Head of caudate nucleus (tissue), 42 donors: Measurements from ENCODE around the gene FAM171A1.
"Not testable (repeated sequence)": the region's sequence is repeated elsewhere in the genome, so short reads cannot be mapped to it uniquely, and the experiment has no call there.

Experiments used
- DNase-seq, 42 donors: peaks; one replicate each; pipeline versions ENCODE4 v3.0.0 to v3.0.0-alpha.2; 2020 to 2021; ENCODE audit warnings: mixed read lengths in 7 of 42
- intact Hi-C: fragments of 100-400 bp; cut with DNase I; formaldehyde crosslinking; loops from one replicate; pipeline ENCODE4 v1.15.0; 2022

Gene FAM171A1

GRCh38 chr10:15351099-15351820 lies 19.8 kb downstream of the FAM171A1 start:
- peak in 30 of 42 donors; percentile 36 to 85 (median 56) for DNase-seq
- intact Hi-C loops: no loop called here

- peak in 1 of 42 donors; percentile 21 for DNase-seq
- intact Hi-C loops: no loop called here
Measured at GRCh38 chr10:15349112-15349511, 22.0 kb downstream of the FAM171A1 start.

- DNase-seq: peak in 9 of 42 donors; percentile 24 to 56 (median 35)
- intact Hi-C loops: no loop called here
Measured at GRCh38 chr10:15348579-15348978, 22.5 kb downstream of the FAM171A1 start.

- intact Hi-C loops: no loop called here
- peak in 1 of 42 donors; percentile 25 for DNase-seq
Measured at GRCh38 chr10:15347150-15347549, 23.9 kb downstream of the FAM171A1 start.

- intact Hi-C loops: no loop called here
- peak in 20 of 42 donors; percentile 29 to 73 (median 44) for DNase-seq
Measured at GRCh38 chr10:15346440-15347141, 24.5 kb downstream of the FAM171A1 start.

- DNase-seq: no peak
- intact Hi-C loops: no loop called here
Measured at GRCh38 chr10:15345450-15345849, 25.6 kb downstream of the FAM171A1 start.

GRCh38 chr10:15344876-15345285 lies 26.2 kb downstream of the FAM171A1 start:
- intact Hi-C loops: no loop called here
- DNase-seq: peak in 25 of 42 donors; percentile 24 to 78 (median 53)

- peak in 1 of 42 donors; percentile 17 for DNase-seq
- intact Hi-C loops: no loop called here
Measured at GRCh38 chr10:15344256-15344875, 26.7 kb downstream of the FAM171A1 start.

- DNase-seq: peak in 1 of 42 donors; percentile 19
- intact Hi-C loops: no loop called here
Measured at GRCh38 chr10:15342970-15343369, 28.1 kb downstream of the FAM171A1 start.

- intact Hi-C loops: no loop called here
- DNase-seq: peak in 1 of 42 donors; percentile 22
Measured at GRCh38 chr10:15341502-15342128, 29.5 kb downstream of the FAM171A1 start.

- intact Hi-C loops: no loop called here
- no peak for DNase-seq
Measured at GRCh38 chr10:15339892-15340291, 31.2 kb downstream of the FAM171A1 start.

GRCh38 chr10:15337441-15337923 lies 33.6 kb downstream of the FAM171A1 start:
- DNase-seq: peak in 1 of 42 donors; percentile 19
- intact Hi-C loops: not testable (repeated sequence)

GRCh38 chr10:15336211-15336610 lies 34.9 kb downstream of the FAM171A1 start:
- no peak for DNase-seq
- intact Hi-C loops: no loop called here

GRCh38 chr10:15335508-15335907 lies 35.6 kb downstream of the FAM171A1 start:
- DNase-seq: no peak
- intact Hi-C loops: no loop called here

GRCh38 chr10:15334650-15335323 lies 36.3 kb downstream of the FAM171A1 start:
- intact Hi-C loops: no loop called here
- DNase-seq: peak in 1 of 42 donors; percentile 13

- intact Hi-C loops: no loop called here
- no peak for DNase-seq
Measured at GRCh38 chr10:15333909-15334649, 37.0 kb downstream of the FAM171A1 start.

- intact Hi-C loops: not testable (repeated sequence)
- peak in 2 of 42 donors; percentile 7 for DNase-seq
Measured at GRCh38 chr10:15333181-15333580, 37.9 kb downstream of the FAM171A1 start.

- DNase-seq: no peak
- intact Hi-C loops: no loop called here
Measured at GRCh38 chr10:15331461-15331860, 39.6 kb downstream of the FAM171A1 start.
